NOMO-1 treated with dmso at 0.1 percent for 144 hours (cell line): ENCODE data around the gene CLUH.
"Not testable (repeated sequence)": the region's sequence is repeated elsewhere in the genome, so short reads cannot be mapped to it uniquely, and the experiment has no call there.

Experiments used
- DNase-seq: peaks from one replicate; lab custom pipeline; 2025; ENCODE audit not compliant: unreplicated experiment; lab: John Stamatoyannopoulos, UW

CLUH gene

GRCh38 chr17:2690165-2691068 is 21.1 kb downstream of the CLUH start:
- no peak for DNase-seq

- no peak for DNase-seq
Observed at GRCh38 chr17:2689411-2690164, 22.0 kb downstream of the CLUH start.

DNA sequence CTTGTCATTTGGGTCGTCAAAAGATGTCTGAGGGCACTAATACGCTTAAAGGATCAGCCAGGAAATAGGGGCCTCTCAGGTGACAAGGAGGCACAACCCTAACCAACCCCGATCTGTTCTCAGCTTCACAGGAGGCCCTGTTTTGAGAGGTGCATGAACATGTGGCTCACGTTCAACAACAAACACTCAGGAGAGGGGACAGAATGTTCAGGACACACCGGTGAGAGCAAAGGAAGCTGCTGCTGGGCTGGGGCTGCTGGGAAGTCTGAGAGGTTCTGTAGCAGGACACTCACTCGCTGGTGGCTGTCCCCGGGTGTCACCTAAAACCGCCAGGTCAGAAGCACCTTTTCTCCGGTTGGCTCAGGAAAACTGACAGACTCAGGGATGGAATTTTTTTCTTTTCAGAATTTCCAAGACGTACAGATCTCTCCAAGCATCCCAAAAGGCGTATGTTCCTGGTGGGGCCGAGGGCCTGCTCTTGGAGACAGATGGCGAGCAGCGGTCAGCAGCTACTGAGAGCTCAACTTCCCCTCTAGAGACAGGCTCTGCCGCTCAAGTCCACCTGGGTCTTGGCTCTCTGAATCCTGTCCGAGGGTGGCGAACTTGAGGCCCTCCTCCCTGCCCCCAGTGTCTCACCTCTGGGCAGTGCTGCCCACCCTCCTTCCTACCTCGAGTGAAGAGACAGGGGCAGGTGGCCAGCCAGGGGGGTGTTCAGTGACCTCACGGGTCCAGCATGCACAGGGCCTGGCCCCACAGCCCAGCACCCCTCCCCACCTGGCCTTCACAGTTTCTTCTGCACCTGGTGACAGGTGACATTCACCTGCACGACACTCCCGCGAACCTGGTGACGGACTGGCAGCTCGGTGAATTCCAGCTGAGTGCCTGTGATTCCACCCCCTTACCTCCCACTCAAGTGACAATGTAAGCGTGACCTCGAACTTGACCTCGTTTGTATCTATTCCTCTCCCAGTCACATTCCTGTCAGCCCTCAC is 22.9 kb downstream of the CLUH start:
- no peak for DNase-seq

- DNase-seq, result no peak
Observed at GRCh38 chr17:2687074-2687418, 24.5 kb downstream of the CLUH start.

- DNase-seq, result no peak
Observed at GRCh38 chr17:2685696-2686095, 25.9 kb downstream of the CLUH start.

GRCh38 chr17:2684549-2684948 is 27.0 kb downstream of the CLUH start:
- DNase-seq, result no peak

DNA sequence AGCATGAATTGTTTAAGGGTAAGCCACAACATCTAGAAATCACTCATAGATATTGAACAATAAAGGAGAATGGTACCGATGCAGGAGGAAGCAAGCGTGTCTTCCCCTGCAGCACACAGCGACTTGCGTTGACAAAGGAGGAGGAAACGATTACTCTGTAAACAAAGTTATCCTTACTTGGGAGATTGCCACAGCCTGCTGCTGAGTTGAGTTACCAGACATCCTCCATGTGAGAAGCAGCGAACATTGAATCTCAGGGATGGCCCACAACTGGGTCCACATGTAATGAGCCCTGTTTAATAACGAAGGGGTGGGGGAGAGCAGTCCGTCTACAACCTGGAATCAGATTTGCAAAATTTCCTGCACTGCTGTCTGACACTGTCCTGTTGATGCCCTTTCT is 27.7 kb downstream of the CLUH start:
- DNase-seq, result no peak

DNA sequence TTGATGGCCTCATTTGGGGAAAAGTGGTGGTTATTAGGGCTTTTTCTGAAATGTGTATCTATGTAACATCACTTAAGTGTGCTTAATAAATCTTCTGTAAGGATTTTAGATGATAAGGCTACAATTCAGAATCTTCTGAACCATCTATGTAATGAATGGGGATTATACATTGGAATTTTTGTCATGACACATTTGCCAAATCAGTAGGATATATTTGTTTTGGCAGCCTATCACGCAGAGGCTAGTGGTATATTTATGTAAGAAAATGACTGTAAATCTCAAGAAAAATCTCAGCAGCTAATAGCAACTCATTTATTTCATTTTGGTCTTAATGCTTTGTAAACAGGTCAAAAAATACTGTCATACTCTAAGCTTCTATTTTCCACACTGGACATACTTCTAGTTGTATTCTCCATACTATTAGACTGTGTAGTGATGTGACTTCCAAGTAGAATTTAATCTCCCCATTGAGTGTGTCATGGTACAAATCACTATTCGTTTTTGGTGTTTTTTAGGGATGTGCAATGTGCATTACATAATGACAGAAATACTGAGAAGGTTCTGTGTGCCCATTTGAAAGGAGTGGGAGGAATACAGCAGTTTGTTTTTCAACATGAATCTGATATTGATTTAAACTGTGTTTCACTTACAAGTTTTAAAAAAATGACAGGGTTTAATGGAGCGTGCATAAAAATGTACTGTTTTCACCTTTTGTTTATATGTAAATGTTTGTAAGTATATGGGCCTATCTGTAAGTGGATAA is 29.2 kb downstream of the CLUH start:
- DNase-seq, result no peak

DNA sequence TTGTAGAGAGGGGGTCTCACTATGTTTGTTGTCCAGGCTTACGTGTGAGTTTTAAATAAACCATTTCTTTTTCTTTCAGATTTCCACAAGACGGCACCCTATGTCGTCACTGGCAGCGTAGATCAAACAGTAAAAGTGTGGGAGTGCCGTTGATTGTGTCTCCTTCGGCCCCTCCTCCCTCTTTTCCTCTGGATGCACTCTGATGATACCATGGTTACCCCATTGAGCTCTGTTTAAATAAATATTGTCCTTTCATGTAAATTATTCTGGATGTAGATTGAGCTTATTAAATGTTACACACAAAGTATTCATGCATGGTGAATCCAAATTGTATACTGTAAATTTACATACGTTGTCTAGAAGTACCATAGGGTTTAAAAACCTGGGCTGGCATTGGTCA is 29.9 kb downstream of the CLUH start:
- DNase-seq, result no peak

- no peak for DNase-seq
Observed at GRCh38 chr17:2680961-2681360, 30.6 kb downstream of the CLUH start.

GRCh38 chr17:2679247-2679646 is 32.3 kb downstream of the CLUH start:
- DNase-seq, result not testable (repeated sequence)

DNA sequence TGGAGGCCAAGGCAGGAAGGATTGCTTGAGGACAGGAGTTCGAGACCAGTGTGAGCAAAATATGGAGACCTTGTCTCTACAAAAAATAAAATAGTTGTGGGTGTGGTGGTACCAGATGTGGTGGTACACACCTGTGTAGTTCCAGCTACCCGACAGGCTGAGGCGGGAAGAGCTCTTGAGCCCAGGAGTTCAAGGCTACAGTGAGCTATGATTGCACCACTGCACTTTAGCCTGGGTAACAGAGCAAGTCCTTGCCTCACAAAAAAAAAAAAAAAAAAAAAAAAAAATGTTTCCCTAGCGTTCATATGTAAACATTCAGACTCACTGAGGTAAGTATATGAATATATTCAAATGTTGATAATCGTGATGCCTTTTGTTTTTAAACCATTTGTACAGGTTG is 39.5 kb downstream of the CLUH start:
- DNase-seq, result no peak

- DNase-seq, result not testable (repeated sequence)
Observed at GRCh38 chr17:2660410-2660809, 51.2 kb downstream of the CLUH start.

GRCh38 chr17:2659337-2659736 is 52.2 kb downstream of the CLUH start:
- not testable (repeated sequence) for DNase-seq

- DNase-seq, result no peak
Observed at GRCh38 chr17:2656283-2656682, 55.3 kb downstream of the CLUH start.

GRCh38 chr17:2655546-2655945 is 56.0 kb downstream of the CLUH start:
- no peak for DNase-seq

DNA sequence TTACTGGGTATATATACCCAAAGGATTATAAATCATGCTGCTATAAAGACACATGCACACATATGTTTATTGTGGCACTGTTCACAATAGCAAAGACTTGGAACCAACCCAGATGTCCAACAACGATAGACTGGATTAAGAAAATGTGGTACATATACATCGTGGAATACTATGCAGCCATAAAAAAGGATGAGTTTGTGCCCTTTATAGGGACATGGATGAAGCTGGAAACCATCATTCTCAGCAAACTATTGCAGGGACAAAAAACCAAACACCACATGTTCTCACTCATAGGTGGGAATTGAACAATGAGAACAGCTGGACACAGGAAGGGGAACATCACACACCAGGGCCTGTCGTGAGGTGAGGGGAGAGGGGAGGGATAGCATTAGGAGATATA is 58.7 kb downstream of the CLUH start:
- DNase-seq, result not testable (repeated sequence)

DNA sequence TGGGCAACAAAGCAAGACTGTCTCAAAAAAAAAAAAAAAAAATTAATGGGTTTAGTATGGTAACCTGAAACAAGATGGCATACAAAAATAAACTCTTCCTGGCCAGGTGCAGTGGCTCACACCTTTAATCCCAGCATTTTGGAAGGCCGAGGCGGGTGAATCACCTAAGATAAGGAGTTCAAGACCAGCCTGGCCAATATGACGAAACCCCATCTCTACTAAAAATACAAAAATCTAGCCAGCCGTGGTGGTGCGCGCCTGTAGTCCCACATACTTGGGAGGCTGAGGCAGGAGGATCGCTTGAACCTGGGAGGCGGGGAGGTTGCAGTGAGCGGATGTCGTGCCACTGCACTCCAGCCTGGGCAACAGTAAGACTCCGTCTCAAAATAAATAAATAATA is 62.4 kb downstream of the CLUH start:
- no peak for DNase-seq

DNA sequence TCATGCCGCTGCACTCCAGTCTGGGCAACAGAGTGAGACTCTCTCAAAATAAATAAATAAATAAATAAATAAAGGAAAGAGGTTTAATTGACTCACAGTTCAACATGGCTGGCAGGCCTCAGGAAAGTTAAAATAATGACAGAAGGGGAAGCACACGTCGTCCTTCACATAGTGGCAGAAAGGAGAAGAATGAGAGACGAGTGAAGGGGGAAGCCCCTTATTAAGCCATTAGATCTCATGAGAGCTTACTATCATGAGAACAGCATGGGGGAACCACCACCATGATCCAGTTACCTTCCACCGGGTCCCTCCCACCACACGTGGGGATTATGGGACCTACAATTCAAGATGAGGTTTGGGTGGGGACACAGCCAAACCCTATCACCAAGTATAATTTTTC is 63.6 kb downstream of the CLUH start:
- no peak for DNase-seq

GRCh38 chr17:2644971-2645370 is 66.6 kb downstream of the CLUH start:
- DNase-seq, result no peak
